ENCODE results near the gene CPT1B. TPM values are rescaled to one million over a fixed set of nuclear protein-coding genes. Genes with fewer than 3 reads are reported as not detected.

CPT1B gene
- total RNA-seq, 1 donor from 2014 or later, result 118 TPM

- Mint-ChIP-seq H3K36me3 (ENCODE audit: unreplicated experiment) (no peaks in the 10 kb centered on the region), H3K9me3 (ENCODE audit: unreplicated experiment) (peaks cover 2% of the 10 kb centered on the region), H3K27me3 (ENCODE audit: unreplicated experiment) (peaks cover 13% of the 10 kb centered on the region), H3K4me3 (ENCODE audit: unreplicated experiment) (no peak overlapping the region), H3K4me1 (ENCODE audit: low read depth, unreplicated experiment) (peaks cover 16% of the 10 kb centered on the region), H3K27ac (ENCODE audit: unreplicated experiment) (no peak overlapping the region)
- TF ChIP-seq CTCF (IDR thresholded peaks at IDR 0.05; ENCODE audit: partially characterized antibody, unreplicated experiment), result no peak
- DNase-seq, result no peak
Measured at GRCh38 chr22:50625131-50625567, 46.9 kb upstream of the CPT1B start.

GRCh38 chr22:50624347-50625130 lies 46.3 kb upstream of the CPT1B start:
- no peak for DNase-seq
- Mint-ChIP-seq H3K27ac (ENCODE audit: unreplicated experiment) (no peak overlapping the region), H3K36me3 (ENCODE audit: unreplicated experiment) (no peaks in the 10 kb centered on the region), H3K4me1 (ENCODE audit: low read depth, unreplicated experiment) (peaks cover 11% of the 10 kb centered on the region), H3K27me3 (ENCODE audit: unreplicated experiment) (peaks cover 13% of the 10 kb centered on the region), H3K4me3 (ENCODE audit: unreplicated experiment) (no peak overlapping the region), H3K9me3 (ENCODE audit: unreplicated experiment) (peaks cover 2% of the 10 kb centered on the region)
- no peak for TF ChIP-seq CTCF (IDR thresholded peaks at IDR 0.05; ENCODE audit: partially characterized antibody, unreplicated experiment)

GRCh38 chr22:50622723-50623327 lies 44.6 kb upstream of the CPT1B start:
- Mint-ChIP-seq H3K27ac (ENCODE audit: unreplicated experiment) (no peak overlapping the region), H3K36me3 (ENCODE audit: unreplicated experiment) (no peaks in the 10 kb centered on the region), H3K4me3 (ENCODE audit: unreplicated experiment) (no peak overlapping the region), H3K4me1 (ENCODE audit: low read depth, unreplicated experiment) (no peaks in the 10 kb centered on the region), H3K27me3 (ENCODE audit: unreplicated experiment) (peaks cover 11% of the 10 kb centered on the region), H3K9me3 (ENCODE audit: unreplicated experiment) (peaks cover 2% of the 10 kb centered on the region)
- no peak for TF ChIP-seq CTCF (IDR thresholded peaks at IDR 0.05; ENCODE audit: partially characterized antibody, unreplicated experiment)
- DNase-seq, result no peak

- no peaks in the 10 kb centered on the region for H3K36me3 Mint-ChIP-seq (ENCODE audit: unreplicated experiment)
- no peak for TF ChIP-seq CTCF (IDR thresholded peaks at IDR 0.05; ENCODE audit: partially characterized antibody, unreplicated experiment)
- no peak for DNase-seq
- peak overlapping the region; percentile 40 for H3K4me3 Mint-ChIP-seq (ENCODE audit: unreplicated experiment)
- H3K27me3 Mint-ChIP-seq (ENCODE audit: unreplicated experiment), result peaks cover 11% of the 10 kb centered on the region
- H3K9me3 Mint-ChIP-seq (ENCODE audit: unreplicated experiment), result peaks cover 3% of the 10 kb centered on the region
- no peaks in the 10 kb centered on the region for H3K4me1 Mint-ChIP-seq (ENCODE audit: low read depth, unreplicated experiment)
- no peak overlapping the region for H3K27ac Mint-ChIP-seq (ENCODE audit: unreplicated experiment)
Measured at GRCh38 chr22:50621948-50622722, 43.9 kb upstream of the CPT1B start.

Data from glutamatergic neuron (in vitro differentiated cells).